Measurements from ENCODE around the gene DISC1.
"Not testable (repeated sequence)": the region's sequence is repeated elsewhere in the genome, so short reads cannot be mapped to it uniquely, and the experiment has no call there.

DNA sequence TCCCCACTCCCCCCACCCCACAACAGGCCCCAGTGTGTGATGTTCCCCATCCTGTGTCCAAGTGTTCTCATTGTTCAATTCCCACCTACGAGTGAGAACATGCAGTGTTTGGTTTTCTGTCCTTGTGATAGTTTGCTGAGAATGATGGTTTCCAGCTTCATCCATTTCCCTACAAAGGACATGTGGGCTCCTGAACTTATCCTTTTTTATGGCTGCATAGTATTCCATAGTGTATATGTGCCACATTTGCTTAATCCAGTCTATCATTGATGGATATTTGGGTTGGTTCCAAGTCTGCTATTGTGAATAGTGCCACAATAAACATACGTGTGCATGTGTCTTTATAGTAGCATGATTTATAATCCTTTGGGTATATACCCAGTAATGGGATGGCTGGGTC, 280.7 kb downstream of the DISC1 start:
- TF ChIP-seq ZNF384 (IDR thresholded peaks at IDR 0.05); FOXK2 (IDR thresholded peaks at IDR 0.05); L3MBTL2 (conservative IDR thresholded peaks at IDR 0.05); FOXA1 (IDR thresholded peaks at IDR 0.05); CTBP1 (IDR thresholded peaks at IDR 0.05; ENCODE audit: borderline replicate concordance): not testable (repeated sequence)
